Lower leg skin (tissue), 4 donors: ENCODE data around the gene CLEC11A. TPM values are rescaled to one million over a fixed set of nuclear protein-coding genes. Genes with fewer than 3 reads are reported as not detected.

Experiments used
- DNase-seq, 2 donors: peaks; one replicate each; pipeline ENCODE4 v3.0.0-alpha.2; 2019; ENCODE audit warnings: low spot score in 2 of 2
- H3K4me3 ChIP-seq: fragments of 200-600 bp; sonication (generic); 2 replicates; pipeline ENCODE4 v1.5.1; 2017; ENCODE audit warnings: mild to moderate bottlenecking, low read depth; ENCODE audit not compliant: poor library complexity, severe bottlenecking
- CTCF ChIP-seq, 3 donors: fragments of 450-650 bp; IDR thresholded peaks; one replicate each; pipeline ENCODE4 v1.5.1; 2016; ENCODE audit warnings: antibody characterized with exemption in 3 of 3, mild to moderate bottlenecking in 3 of 3, moderate library complexity in 2 of 3
- POLR2A ChIP-seq, 2 donors: fragments of 450-650 bp; IDR thresholded peaks; one replicate each; pipeline ENCODE4 v1.6.1; 2016 to 2017; ENCODE audit warnings: antibody characterized with exemption in 2 of 2, mild to moderate bottlenecking in 1 of 2, moderate library complexity in 1 of 2
- WGBS, 2 donors: methylation state at CpG; one replicate each; pipeline ENCODE4 v1.1.5; 2018; 5-methylcytosine and 5-hydroxymethylcytosine counted together
- intact Hi-C: fragments of 100-400 bp; cut with DNase I; formaldehyde crosslinking; loops from one replicate; pipeline ENCODE4 v1.15.0; 2023; ENCODE audit warnings: low total_unique reads
- total RNA-seq, 4 donors: library from RNA; depleted of rRNA; stranded (reverse); fragments of >200 nt; gene quantifications; one replicate each; pipeline ENCODE4 v1.1.0, GENCODE V29; 2016

CLEC11A gene
- total RNA-seq, 4 donors from 2014 or later = 9.5 to 19.2 (median 11.9) TPM

- intact Hi-C loops = loop anchor here (10.0 kb wide), 1 partner anchor 65 kb away; the partner anchor contains the start of gene GPR32
- TF ChIP-seq POLR2A (IDR thresholded peaks at IDR 0.05) = no peak
- no peak for TF ChIP-seq CTCF (IDR thresholded peaks at IDR 0.05)
- WGBS, 2 donors = 43 to 58% methylated on average over 10 of the region's 10 CpGs
- H3K4me3 ChIP-seq = no peak overlapping the region
- no peak for DNase-seq
Observed at GRCh38 chr19:50710094-50710493, 13.1 kb upstream of the CLEC11A start.

GRCh38 chr19:50710612-50711011 is 12.6 kb upstream of the CLEC11A start:
- TF ChIP-seq POLR2A (IDR thresholded peaks at IDR 0.05) (no peak), CTCF (IDR thresholded peaks at IDR 0.05) (no peak)
- no peak for DNase-seq
- WGBS, 2 donors = 82 to 89% methylated on average over 5 of the region's 5 CpGs

GRCh38 chr19:50711196-50711595 is 12.0 kb upstream of the CLEC11A start:
- DNase-seq = no peak
- 76 to 82% methylated on average over 11 of the region's 11 CpGs for WGBS, 2 donors
- no peak overlapping the region for H3K4me3 ChIP-seq
- TF ChIP-seq POLR2A (IDR thresholded peaks at IDR 0.05) (no peak), CTCF (IDR thresholded peaks at IDR 0.05) (no peak)
- intact Hi-C loops = loop anchor here (10.0 kb wide), 1 partner anchor 64 kb away; the partner anchor contains the start of gene GPR32

More at GRCh38 chr19:50710612-50711011, 12.6 kb upstream of the CLEC11A start:
- no peak overlapping the region for H3K4me3 ChIP-seq
- intact Hi-C loops = loop anchor here (10.0 kb wide), 1 partner anchor 64 kb away; the partner anchor contains the start of gene GPR32

GRCh38 chr19:50711805-50712204 is 11.4 kb upstream of the CLEC11A start:
- no peak overlapping the region for H3K4me3 ChIP-seq
- TF ChIP-seq CTCF (IDR thresholded peaks at IDR 0.05) (no peak), POLR2A (IDR thresholded peaks at IDR 0.05) (no peak)
- WGBS, 2 donors = 75 to 87% methylated on average over 9 of the region's 9 CpGs
- DNase-seq = no peak
- intact Hi-C loops = loop anchor here (10.0 kb wide), 1 partner anchor 63 kb away; the partner anchor contains the start of gene GPR32

GRCh38 chr19:50712833-50713232 is 10.3 kb upstream of the CLEC11A start:
- H3K4me3 ChIP-seq = no peak overlapping the region
- no peak for DNase-seq
- TF ChIP-seq POLR2A (IDR thresholded peaks at IDR 0.05) = no peak
- TF ChIP-seq CTCF (IDR thresholded peaks at IDR 0.05) = no peak
- intact Hi-C loops = loop anchor here (10.0 kb wide), 1 partner anchor 62 kb away; the partner anchor contains the start of gene GPR32
- 76 to 78% methylated on average over 6 of the region's 6 CpGs for WGBS, 2 donors
